ENCODE measurements around the gene BST1. TPM values are rescaled to one million over a fixed set of nuclear protein-coding genes. Genes with fewer than 3 reads are reported as not detected.

BST1 gene
- total RNA-seq, 1 experiment from 2014 or later, result 1.4 TPM

- TF ChIP-seq CTCF (IDR thresholded peaks at IDR 0.05) (no peak), SMAD3 (CRISPR knock-in tag; IDR thresholded peaks at IDR 0.05; ENCODE audit: borderline replicate concordance) (no peak), USF1 (CRISPR knock-in tag; IDR thresholded peaks at IDR 0.05) (no peak), ZNF138 (CRISPR knock-in tag; conservative IDR thresholded peaks at IDR 0.05) (no peak), ZNF219 (CRISPR knock-in tag; IDR thresholded peaks at IDR 0.05; ENCODE audit: borderline replicate concordance) (no peak), IRF1 (CRISPR knock-in tag; IDR thresholded peaks at IDR 0.05) (no peak), ELF4 (CRISPR knock-in tag; IDR thresholded peaks at IDR 0.05; ENCODE audit: low read depth) (no peak), FOXP4 (CRISPR knock-in tag; IDR thresholded peaks at IDR 0.05) (no peak), PRRX2 (CRISPR knock-in tag; IDR thresholded peaks at IDR 0.05) (no peak), HMGA2 (CRISPR knock-in tag; IDR thresholded peaks at IDR 0.05) (no peak), JAZF1 (CRISPR knock-in tag; IDR thresholded peaks at IDR 0.05) (no peak), ATF2 (CRISPR knock-in tag; IDR thresholded peaks at IDR 0.05; ENCODE audit: borderline replicate concordance, low read depth) (no peak), ZNF263 (CRISPR knock-in tag; IDR thresholded peaks at IDR 0.05; ENCODE audit: low read depth) (no peak)
- ChIA-PET CTCF (interaction anchor here (0.8 to 1.1 kb wide), 2 partner anchors 9 to 30 kb away, joined by 3 read pairs; no protein-coding TSS in a partner anchor), POLR2A (interaction anchor here (0.7 kb wide), 1 partner anchor 58 kb away, joined by 4 read pairs; no protein-coding TSS in a partner anchor)
- ATAC-seq (peak; percentile 88), DNase-seq (ENCODE audit: low spot score) (peak; percentile 23)
- H3K36me3 Mint-ChIP-seq, result no peaks in the 10 kb centered on the region
- no peak overlapping the region for H3K27ac Mint-ChIP-seq
- H3K9me3 Mint-ChIP-seq, result peaks cover 13% of the 10 kb centered on the region
- no peaks in the 10 kb centered on the region for H3K4me1 Mint-ChIP-seq
- no peaks in the 10 kb centered on the region; the same call in none of the 2 replicates for H3K27me3 Mint-ChIP-seq (ENCODE audit: low read depth)
- H3K4me3 Mint-ChIP-seq, result no peak overlapping the region
These were observed 46.1 kb downstream of the BST1 start for GRCh38 chr4:15749001-15749400.

- no peaks in the 10 kb centered on the region for H3K36me3 Mint-ChIP-seq
- CTCF ChIA-PET, result interaction anchor here (0.8 kb wide), 1 partner anchor 55 kb away, joined by 3 read pairs; no protein-coding TSS in a partner anchor
- POLR2A ChIA-PET, result no interaction called here
- TF ChIP-seq ZNF219 (CRISPR knock-in tag; IDR thresholded peaks at IDR 0.05; ENCODE audit: borderline replicate concordance) (no peak), ATF2 (CRISPR knock-in tag; IDR thresholded peaks at IDR 0.05; ENCODE audit: borderline replicate concordance, low read depth) (no peak), HMGXB4 (CRISPR knock-in tag; IDR thresholded peaks at IDR 0.05) (no peak), FOXP1 (CRISPR knock-in tag; IDR thresholded peaks at IDR 0.05; ENCODE audit: borderline replicate concordance) (no peak), MXD4 (CRISPR knock-in tag; IDR thresholded peaks at IDR 0.05; ENCODE audit: borderline replicate concordance) (no peak), USF2 (CRISPR knock-in tag; IDR thresholded peaks at IDR 0.05) (0 out of 2 replicates have a peak, but pooled peaks have one; percentile 16)
- H3K27ac Mint-ChIP-seq, result no peak overlapping the region
- H3K4me1 Mint-ChIP-seq, result no peaks in the 10 kb centered on the region
- peaks cover 12% of the 10 kb centered on the region for H3K9me3 Mint-ChIP-seq
- ATAC-seq, result no peak
- no peak overlapping the region for H3K4me3 Mint-ChIP-seq
- H3K27me3 Mint-ChIP-seq (ENCODE audit: low read depth), result no peaks in the 10 kb centered on the region; the same call in none of the 2 replicates
- no peak for DNase-seq (ENCODE audit: low spot score)
These were observed 48.3 kb downstream of the BST1 start for GRCh38 chr4:15751153-15751552.

All from WTC11 (cell line).